ENCODE results near the gene ADAMTS6.
"Not testable (repeated sequence)": the region's sequence is repeated elsewhere in the genome, so short reads cannot be mapped to it uniquely, and the experiment has no call there.

GRCh38 chr5:65488038-65488687, 6.4 kb upstream of the ADAMTS6 start:
- TF ChIP-seq POLR2A, EP300, POLR2AphosphoS5 (IDR thresholded peaks at IDR 0.05): not testable (repeated sequence)
- TF ChIP-seq, protein P1, sequence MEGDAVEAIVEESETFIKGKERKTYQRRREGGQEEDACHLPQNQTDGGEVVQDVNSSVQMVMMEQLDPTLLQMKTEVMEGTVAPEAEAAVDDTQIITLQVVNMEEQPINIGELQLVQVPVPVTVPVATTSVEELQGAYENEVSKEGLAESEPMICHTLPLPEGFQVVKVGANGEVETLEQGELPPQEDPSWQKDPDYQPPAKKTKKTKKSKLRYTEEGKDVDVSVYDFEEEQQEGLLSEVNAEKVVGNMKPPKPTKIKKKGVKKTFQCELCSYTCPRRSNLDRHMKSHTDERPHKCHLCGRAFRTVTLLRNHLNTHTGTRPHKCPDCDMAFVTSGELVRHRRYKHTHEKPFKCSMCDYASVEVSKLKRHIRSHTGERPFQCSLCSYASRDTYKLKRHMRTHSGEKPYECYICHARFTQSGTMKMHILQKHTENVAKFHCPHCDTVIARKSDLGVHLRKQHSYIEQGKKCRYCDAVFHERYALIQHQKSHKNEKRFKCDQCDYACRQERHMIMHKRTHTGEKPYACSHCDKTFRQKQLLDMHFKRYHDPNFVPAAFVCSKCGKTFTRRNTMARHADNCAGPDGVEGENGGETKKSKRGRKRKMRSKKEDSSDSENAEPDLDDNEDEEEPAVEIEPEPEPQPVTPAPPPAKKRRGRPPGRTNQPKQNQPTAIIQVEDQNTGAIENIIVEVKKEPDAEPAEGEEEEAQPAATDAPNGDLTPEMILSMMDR (IDR thresholded peaks at IDR 0.05) = not testable (repeated sequence)
